ENCODE results near the gene RBM3. TPM values are rescaled to one million over a fixed set of nuclear protein-coding genes. Genes with fewer than 3 reads are reported as not detected.

The RBM3 gene
- total RNA-seq, 1 experiment from 2014 or later, result 264 TPM

GRCh38 chrX:48589482-48590162 lies 15.3 kb downstream of the RBM3 start:
- no peaks in the 10 kb centered on the region for H3K27me3 ChIP-seq (replicated peaks; ENCODE audit: control insufficient read depth, insufficient read depth, low read length)
- Mint-ChIP-seq H3K4me3 (ENCODE audit: unreplicated experiment) (no peak overlapping the region), H3K36me3 (ENCODE audit: insufficient read depth, unreplicated experiment) (no peaks in the 10 kb centered on the region), H3K27me3 (ENCODE audit: insufficient read depth, unreplicated experiment) (no peaks in the 10 kb centered on the region), H3K9me3 (ENCODE audit: unreplicated experiment) (no peaks in the 10 kb centered on the region), H3K27ac (ENCODE audit: unreplicated experiment) (no peak overlapping the region), H3K4me1 (ENCODE audit: low read depth, unreplicated experiment) (no peaks in the 10 kb centered on the region)
- intact Hi-C loops (cut with micrococcal nuclease; ENCODE audit: unreplicated experiment), result no loop called here
- H3K4me3 ChIP-seq (ENCODE audit: low read depth, low read length), result no peak overlapping the region
- DNase-seq, result no peak
- H3K4me1 ChIP-seq, result no peaks in the 10 kb centered on the region
- ChIA-PET CTCF (no interaction called here), POLR2A (no interaction called here)
- no TSS peak for BruUV-seq (replicated peaks)
- no peaks in the 10 kb centered on the region for H3K36me3 ChIP-seq (ENCODE audit: control insufficient read depth, insufficient read depth, low read length)
- no peak for TF ChIP-seq CTCF (IDR thresholded peaks at IDR 0.05; ENCODE audit: insufficient read depth in 1 of 2, low read depth in 1 of 2, low read length in 1 of 2, severe bottlenecking in 1 of 2, unreplicated experiment in 1 of 2)
- no peaks in the 10 kb centered on the region for H3K9me3 ChIP-seq

- no peak overlapping the region for H3K4me3 Mint-ChIP-seq (ENCODE audit: unreplicated experiment)
- CTCF ChIA-PET, result no interaction called here
- no TSS peak for BruUV-seq (replicated peaks)
- H3K4me1 Mint-ChIP-seq (ENCODE audit: low read depth, unreplicated experiment), result no peaks in the 10 kb centered on the region
- Histone ChIP-seq H3K36me3 (ENCODE audit: control insufficient read depth, insufficient read depth, low read length) (no peaks in the 10 kb centered on the region), H3K27me3 (replicated peaks; ENCODE audit: control insufficient read depth, insufficient read depth, low read length) (no peaks in the 10 kb centered on the region), H3K9me3 (no peaks in the 10 kb centered on the region), H3K4me3 (ENCODE audit: low read depth, low read length) (no peak overlapping the region), H3K4me1 (no peaks in the 10 kb centered on the region)
- no peak for TF ChIP-seq CTCF (IDR thresholded peaks at IDR 0.05; ENCODE audit: insufficient read depth in 1 of 2, low read depth in 1 of 2, low read length in 1 of 2, severe bottlenecking in 1 of 2, unreplicated experiment in 1 of 2)
- no peaks in the 10 kb centered on the region for H3K27me3 Mint-ChIP-seq (ENCODE audit: insufficient read depth, unreplicated experiment)
- H3K27ac Mint-ChIP-seq (ENCODE audit: unreplicated experiment), result no peak overlapping the region
- intact Hi-C loops (cut with micrococcal nuclease; ENCODE audit: unreplicated experiment), result no loop called here
- POLR2A ChIA-PET, result no interaction called here
- no peaks in the 10 kb centered on the region for H3K36me3 Mint-ChIP-seq (ENCODE audit: insufficient read depth, unreplicated experiment)
- no peaks in the 10 kb centered on the region for H3K9me3 Mint-ChIP-seq (ENCODE audit: unreplicated experiment)
- no peak for DNase-seq
Observed at GRCh38 chrX:48590203-48591103, 16.2 kb downstream of the RBM3 start.

GRCh38 chrX:48591255-48591791 lies 17.0 kb downstream of the RBM3 start:
- POLR2A ChIA-PET, result no interaction called here

More at GRCh38 chrX:48591255-48591791, 17.0 kb downstream of the RBM3 start:
- no peaks in the 10 kb centered on the region for H3K36me3 Mint-ChIP-seq (ENCODE audit: insufficient read depth, unreplicated experiment)
- TF ChIP-seq CTCF (IDR thresholded peaks at IDR 0.05; ENCODE audit: insufficient read depth in 1 of 2, low read depth in 1 of 2, low read length in 1 of 2, severe bottlenecking in 1 of 2, unreplicated experiment in 1 of 2), result no peak
- H3K4me1 Mint-ChIP-seq (ENCODE audit: low read depth, unreplicated experiment), result no peaks in the 10 kb centered on the region
- DNase-seq, result no peak
- H3K4me1 ChIP-seq, result no peaks in the 10 kb centered on the region
- intact Hi-C loops (cut with micrococcal nuclease; ENCODE audit: unreplicated experiment), result no loop called here
- H3K9me3 ChIP-seq, result no peaks in the 10 kb centered on the region
- no peak overlapping the region for H3K27ac Mint-ChIP-seq (ENCODE audit: unreplicated experiment)
- H3K27me3 Mint-ChIP-seq (ENCODE audit: insufficient read depth, unreplicated experiment), result no peaks in the 10 kb centered on the region
- H3K4me3 ChIP-seq (ENCODE audit: low read depth, low read length), result no peak overlapping the region
- no peaks in the 10 kb centered on the region for H3K36me3 ChIP-seq (ENCODE audit: control insufficient read depth, insufficient read depth, low read length)
- H3K4me3 Mint-ChIP-seq (ENCODE audit: unreplicated experiment), result no peak overlapping the region
- no TSS peak for BruUV-seq (replicated peaks)
- CTCF ChIA-PET, result no interaction called here
- no peaks in the 10 kb centered on the region for H3K27me3 ChIP-seq (replicated peaks; ENCODE audit: control insufficient read depth, insufficient read depth, low read length)
- H3K9me3 Mint-ChIP-seq (ENCODE audit: unreplicated experiment), result no peaks in the 10 kb centered on the region
